OCI-LY1 (cell line): Measurements from ENCODE around the gene LIN9.

Source experiments
- H2AFZ ChIP-seq: fragments of 200-600 bp; sonication (generic), shearing (Covaris generic); 2 replicates; pipeline ENCODE4 v1.6.0; 2014; ENCODE audit warnings: antibody characterized with exemption, mild to moderate bottlenecking, low read length
- H3F3A ChIP-seq: fragments of 200-600 bp; sonication (generic), shearing (Covaris generic); 2 replicates; pipeline ENCODE4 v1.6.0; 2014; ENCODE audit warnings: mild to moderate bottlenecking, antibody characterized with exemption, low read length, moderate library complexity; ENCODE audit not compliant: insufficient read depth
- H3K27ac ChIP-seq: fragments of 200-600 bp; sonication (generic); 2 replicates; pipeline ENCODE4 v1.5.1; 2014; ENCODE audit warnings: low read length, mixed run types, mild to moderate bottlenecking, low read depth; ENCODE audit not compliant: poor library complexity, severe bottlenecking
- H3K27me3 ChIP-seq: fragments of 200-600 bp; sonication (generic); 2 replicates; pipeline ENCODE4 v1.6.0; 2014; ENCODE audit warnings: antibody characterized with exemption, mild to moderate bottlenecking, low read length, moderate library complexity; ENCODE audit not compliant: insufficient read depth
- H3K36me3 ChIP-seq: fragments of 200-600 bp; sonication (generic); 2 replicates; pipeline ENCODE4 v1.6.1; 2014; ENCODE audit warnings: mild to moderate bottlenecking, antibody characterized with exemption, low read length, moderate library complexity, mixed read lengths; ENCODE audit not compliant: insufficient read depth
- H3K4me1 ChIP-seq: fragments of 200-600 bp; sonication (generic); 2 replicates; pipeline ENCODE4 v1.5.1; 2014; ENCODE audit warnings: mild to moderate bottlenecking, low read length, moderate library complexity; ENCODE audit not compliant: insufficient read depth, severe bottlenecking
- H3K4me2 ChIP-seq: fragments of 200-600 bp; sonication (generic), shearing (Covaris generic); 2 replicates; pipeline ENCODE4 v1.6.1; 2014; ENCODE audit warnings: low read length
- H3K4me3 ChIP-seq: fragments of 200-600 bp; sonication (generic); 2 replicates; pipeline ENCODE4 v1.5.1; 2014; ENCODE audit warnings: low read length, low read depth, mild to moderate bottlenecking, mixed read lengths; ENCODE audit not compliant: poor library complexity, severe bottlenecking
- H3K79me2 ChIP-seq: fragments of 200-600 bp; shearing (Covaris generic); 2 replicates; pipeline ENCODE4 v1.6.1; 2016; ENCODE audit warnings: mixed run types, low read length, mixed read lengths; ENCODE audit not compliant: insufficient read depth
- H3K9ac ChIP-seq: fragments of 200-600 bp; sonication (generic), shearing (Covaris generic); 2 replicates; pipeline ENCODE4 v1.6.1; 2014; ENCODE audit warnings: mild to moderate bottlenecking, low read length, mixed read lengths
- H3K9me2 ChIP-seq: fragments of 200-600 bp; sonication (generic), shearing (Covaris generic); 2 replicates; pipeline ENCODE4 v1.6.1; 2014; ENCODE audit warnings: low read depth, mild to moderate bottlenecking, low read length, mixed read lengths
- H3K9me3 ChIP-seq: fragments of 200-600 bp; shearing (Covaris generic); 2 replicates; pipeline ENCODE4 v1.6.1; 2014; ENCODE audit warnings: low read length, mixed read lengths
- H4K20me1 ChIP-seq: fragments of 200-600 bp; sonication (generic), shearing (Covaris generic); 2 replicates; pipeline ENCODE4 v1.6.0; 2016; ENCODE audit warnings: mild to moderate bottlenecking, low read length; ENCODE audit not compliant: insufficient read depth
- CTCF ChIP-seq: fragments of 200-600 bp; sonication (generic), shearing (Covaris generic); IDR thresholded peaks from 2 replicates; pipeline ENCODE4 v1.5.1; 2017; ENCODE audit warnings: mild to moderate bottlenecking, antibody characterized with exemption, low read length, moderate library complexity, mixed read lengths
- EZH2 ChIP-seq: fragments of 200-600 bp; sonication (generic), shearing (Covaris generic); IDR thresholded peaks from 2 replicates; pipeline ENCODE4 v1.8.0; 2017; ENCODE audit warnings: borderline replicate concordance, mixed run types, mild to moderate bottlenecking, antibody characterized with exemption, low read length, moderate library complexity, mixed read lengths

The LIN9 gene

DNA sequence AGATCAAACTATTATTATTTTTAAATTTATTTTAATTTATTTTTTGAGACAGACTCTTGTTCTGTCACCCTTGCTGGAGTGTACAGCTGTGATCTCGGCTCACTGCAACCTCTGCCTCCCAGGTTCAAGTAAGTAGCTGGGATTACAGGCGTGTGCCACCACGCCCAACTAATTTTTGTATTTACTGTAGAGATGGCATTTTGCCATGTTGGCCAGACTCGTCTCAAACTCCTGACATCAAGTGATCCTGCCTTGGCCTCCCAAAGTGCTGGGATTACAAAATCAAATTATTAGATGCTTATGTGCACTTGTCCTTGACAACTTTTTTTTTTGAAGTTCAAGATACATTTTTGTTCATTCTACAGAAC, 15.4 kb downstream of the LIN9 start:
- no peaks in the 10 kb centered on the region for H3K9me3 ChIP-seq
- H4K20me1 ChIP-seq: no peaks in the 10 kb centered on the region
- H3K4me2 ChIP-seq: no peak overlapping the region
- no peak overlapping the region for H3K4me3 ChIP-seq
- H3F3A ChIP-seq: no peaks in the 10 kb centered on the region
- H3K9me2 ChIP-seq: no peaks in the 10 kb centered on the region
- no peak overlapping the region for H3K27ac ChIP-seq
- H3K9ac ChIP-seq: no peak overlapping the region
- no peaks in the 10 kb centered on the region for H3K79me2 ChIP-seq
- TF ChIP-seq EZH2: no peak
- TF ChIP-seq CTCF: no peak
- no peak overlapping the region for H2AFZ ChIP-seq
- H3K36me3 ChIP-seq: peaks cover 59% of the 10 kb centered on the region
- H3K27me3 ChIP-seq: no peaks in the 10 kb centered on the region
- no peaks in the 10 kb centered on the region for H3K4me1 ChIP-seq

- Histone ChIP-seq H3K36me3 (peaks cover 54% of the 10 kb centered on the region), H3K27ac (no peak overlapping the region)
Measured at GRCh38 chr1:226292874-226293552, 16.0 kb downstream of the LIN9 start.

DNA sequence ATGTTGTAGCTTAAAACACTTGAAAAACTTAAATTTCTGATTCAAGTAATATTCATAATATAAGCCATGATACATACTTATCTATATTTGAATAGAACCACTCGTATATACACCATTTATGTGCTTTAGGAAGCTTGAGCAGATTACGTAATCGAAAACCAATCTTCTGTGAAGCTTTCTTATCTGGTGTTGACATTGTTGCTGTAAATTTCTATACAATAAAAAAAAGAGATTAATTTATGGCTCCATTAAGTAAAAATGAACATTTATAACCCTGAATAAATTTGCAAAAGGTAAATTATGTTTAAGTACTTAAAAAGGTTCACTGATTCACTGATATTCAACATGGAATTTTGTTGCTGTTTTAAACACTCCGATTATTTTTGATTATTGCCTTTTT, 21.4 kb downstream of the LIN9 start:
- peaks cover 59% of the 10 kb centered on the region for H3K36me3 ChIP-seq

More at GRCh38 chr1:226292874-226293552, 16.0 kb downstream of the LIN9 start:
- Histone ChIP-seq H3K4me2 (no peak overlapping the region), H3K9me2 (no peaks in the 10 kb centered on the region), H4K20me1 (no peaks in the 10 kb centered on the region), H3K27me3 (no peaks in the 10 kb centered on the region), H3K79me2 (no peaks in the 10 kb centered on the region), H3K9ac (no peak overlapping the region), H2AFZ (no peak overlapping the region), H3F3A (no peaks in the 10 kb centered on the region), H3K4me1 (no peaks in the 10 kb centered on the region), H3K9me3 (no peaks in the 10 kb centered on the region), H3K4me3 (no peak overlapping the region)
- no peak for TF ChIP-seq CTCF
- no peak for TF ChIP-seq EZH2

More for the DNA sequence above, 21.4 kb downstream of the LIN9 start:
- H3K4me3 ChIP-seq: no peak overlapping the region
- H4K20me1 ChIP-seq: no peaks in the 10 kb centered on the region
- no peak for TF ChIP-seq EZH2
- TF ChIP-seq CTCF: no peak
- no peaks in the 10 kb centered on the region for H3K27me3 ChIP-seq
- no peaks in the 10 kb centered on the region for H3K9me2 ChIP-seq
- H3K79me2 ChIP-seq: no peaks in the 10 kb centered on the region
- H3K9ac ChIP-seq: no peak overlapping the region
- H3K4me1 ChIP-seq: no peaks in the 10 kb centered on the region
- H3K9me3 ChIP-seq: no peaks in the 10 kb centered on the region
- no peaks in the 10 kb centered on the region; the same call in 1 of the 2 replicates for H3F3A ChIP-seq
- no peak overlapping the region for H3K4me2 ChIP-seq
- H3K27ac ChIP-seq: no peak overlapping the region
- H2AFZ ChIP-seq: no peak overlapping the region
